NCI-H146 treated with DMSO at 0.1 percent for 48 hours (cell line): Measurements from ENCODE around the gene ABCF1.
"Not testable (repeated sequence)": the region's sequence is repeated elsewhere in the genome, so short reads cannot be mapped to it uniquely, and the experiment has no call there.

Experiments
- DNase-seq: peaks from one replicate; lab custom pipeline; 2025; ENCODE audit not compliant: unreplicated experiment; lab: John Stamatoyannopoulos, UW

The ABCF1 gene

DNA sequence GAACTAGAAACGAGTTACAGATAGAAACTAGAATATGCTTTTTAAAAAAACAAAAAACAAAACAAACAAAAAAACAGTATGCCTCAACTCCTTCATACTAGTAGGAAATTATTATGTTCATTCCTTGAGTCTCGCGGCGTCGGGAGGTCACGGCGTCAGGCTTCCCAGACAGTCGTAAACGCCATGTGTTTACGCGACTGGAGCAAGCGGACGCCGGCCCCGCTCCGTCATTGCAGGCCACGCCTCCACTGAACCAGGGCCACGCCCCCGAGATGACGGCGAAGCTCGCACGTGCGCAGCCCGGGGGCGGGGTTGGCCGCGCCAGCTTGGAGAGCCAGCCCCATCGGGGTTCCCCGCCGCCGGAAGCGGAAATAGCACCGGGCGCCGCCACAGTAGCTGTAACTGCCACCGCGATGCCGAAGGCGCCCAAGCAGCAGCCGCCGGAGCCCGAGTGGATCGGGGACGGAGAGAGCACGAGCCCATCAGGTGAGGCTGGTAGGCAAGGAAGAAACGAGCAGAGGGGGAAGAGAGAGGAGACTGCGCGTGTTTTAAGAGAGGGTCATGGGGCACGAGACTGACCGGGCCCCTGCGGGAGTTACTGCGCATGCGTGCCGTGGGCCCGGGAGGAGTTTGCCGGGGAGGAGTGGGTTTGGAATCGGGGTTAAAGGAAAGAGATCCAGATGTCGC lies at the start of gene ABCF1:
TSS of gene ABCF1 (plus strand) at position 368 of the 687 bp plus-strand sequence. CDS start at position 414, 46 bp downstream.
- peak; percentile 84 for DNase-seq

DNA sequence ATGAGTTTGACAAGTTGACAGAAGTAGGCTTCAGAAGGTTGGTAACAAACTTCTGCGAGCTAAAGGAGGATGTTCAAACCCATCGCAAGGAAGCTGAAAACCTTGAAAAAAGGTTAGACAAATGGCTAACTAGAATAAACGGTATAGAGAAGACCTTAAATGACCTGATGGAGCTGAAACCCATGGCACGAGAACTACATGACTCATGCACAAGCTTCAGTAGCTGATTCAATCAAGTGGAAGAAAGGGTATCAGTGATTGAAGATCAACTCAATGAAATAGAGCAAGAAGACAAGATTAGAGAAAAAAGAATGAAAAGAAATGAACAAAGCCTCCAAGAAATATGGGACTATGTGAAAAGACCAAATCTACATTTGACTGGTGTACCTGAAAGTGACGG lies 49.3 kb upstream of the ABCF1 start:
- not testable (repeated sequence) for DNase-seq

DNA sequence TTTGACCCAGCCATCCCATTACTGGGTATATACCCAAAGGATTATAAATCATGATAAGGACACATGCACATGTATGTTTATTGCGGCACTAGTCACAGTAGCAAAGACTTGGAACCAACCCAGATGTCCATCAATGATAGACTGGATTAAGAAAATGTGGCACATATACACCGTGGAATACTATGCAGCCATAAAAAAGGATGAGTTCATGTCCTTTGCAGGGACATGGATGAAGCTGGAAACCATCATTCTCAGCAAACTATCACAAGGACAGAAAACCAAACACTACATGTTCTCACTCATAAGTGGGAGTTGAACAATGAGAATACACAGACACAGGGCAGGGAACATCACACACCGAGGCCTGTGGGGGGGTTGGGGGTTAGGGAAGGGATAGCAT lies 44.8 kb upstream of the ABCF1 start:
- not testable (repeated sequence) for DNase-seq

DNA sequence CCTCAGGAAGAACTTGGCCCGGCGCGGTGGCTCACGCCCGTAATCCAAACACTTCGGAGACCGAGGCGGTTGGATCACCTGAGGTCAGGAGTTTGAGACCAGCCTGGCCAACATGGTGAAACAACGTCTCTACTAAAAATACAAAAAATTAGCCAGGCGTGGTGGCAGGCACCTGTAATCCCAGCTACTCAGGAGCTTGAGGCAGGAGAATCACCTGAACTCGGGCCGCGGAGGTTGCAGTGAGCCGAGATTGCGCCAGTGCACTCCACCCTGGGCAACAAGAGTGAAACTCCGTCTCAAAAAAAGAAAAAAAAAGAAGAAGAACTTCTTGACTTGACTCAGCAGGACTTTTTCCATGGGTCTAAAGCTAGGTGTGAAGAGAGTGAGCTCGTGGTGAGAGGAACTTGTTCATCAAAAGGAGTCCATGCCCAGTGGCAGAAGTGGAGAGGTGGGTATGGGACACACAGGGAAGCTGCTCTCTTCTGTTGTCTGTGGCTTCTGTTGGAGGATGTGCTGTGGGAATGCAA lies 41.8 kb upstream of the ABCF1 start:
- DNase-seq, result not testable (repeated sequence)

DNA sequence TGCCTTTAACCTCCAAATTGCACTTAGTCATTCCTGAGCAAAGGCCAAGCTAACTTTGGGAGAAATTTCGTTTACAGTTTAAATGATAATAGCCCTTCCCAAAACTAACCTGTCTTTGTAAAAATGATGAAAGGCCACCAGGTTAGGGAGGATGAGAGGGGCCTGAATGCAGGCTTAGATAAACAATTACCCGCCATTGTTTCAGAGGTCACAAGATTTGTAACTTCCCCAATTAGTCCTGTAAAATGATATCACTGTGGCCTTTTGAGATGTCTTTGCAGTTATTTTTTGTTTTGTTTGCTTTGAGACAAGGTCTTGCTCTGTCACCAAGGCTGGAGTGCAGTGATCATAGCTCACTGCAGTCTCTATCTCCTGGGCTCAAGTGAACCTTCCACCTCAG lies 41.2 kb upstream of the ABCF1 start:
- DNase-seq, result no peak

DNA sequence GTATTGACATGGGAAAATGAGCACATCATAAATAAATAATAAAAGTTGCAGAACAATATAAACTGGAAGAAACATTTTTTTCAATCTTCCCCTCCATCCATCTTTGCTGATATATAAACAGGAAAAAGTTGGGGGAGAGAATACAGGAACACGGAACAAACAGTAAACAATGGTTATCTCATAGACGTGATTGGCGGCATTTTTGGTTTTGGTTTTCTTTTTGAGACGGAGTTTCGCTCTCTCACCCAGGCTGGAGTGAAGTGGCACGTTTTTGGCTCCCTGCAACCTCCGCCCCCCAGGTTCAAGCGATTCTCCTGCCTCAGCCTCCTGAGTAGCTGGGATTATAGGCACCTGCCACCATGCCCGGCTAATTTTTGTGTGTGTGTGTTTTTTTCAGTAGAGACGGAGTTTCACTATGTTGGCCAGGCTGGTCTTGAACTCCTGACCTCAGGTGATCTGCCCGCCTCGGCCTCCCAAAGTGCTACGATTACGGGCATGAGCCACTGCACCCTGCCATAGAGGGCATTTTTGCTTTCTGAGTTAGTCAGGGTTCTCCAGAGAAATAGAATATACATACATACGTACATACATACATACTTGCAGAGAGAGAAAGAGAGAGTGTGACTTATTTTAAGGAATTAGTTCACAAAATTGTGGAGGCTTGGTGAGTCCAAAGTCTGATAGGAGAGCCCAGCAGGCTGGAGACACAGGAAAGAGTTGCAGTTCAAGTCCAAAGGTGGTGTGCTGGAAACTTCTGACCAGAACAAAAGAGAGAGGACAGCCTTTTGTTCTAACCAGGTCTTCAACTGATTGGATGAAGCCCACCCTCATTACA lies 37.6 kb upstream of the ABCF1 start:
- DNase-seq, result no peak

DNA sequence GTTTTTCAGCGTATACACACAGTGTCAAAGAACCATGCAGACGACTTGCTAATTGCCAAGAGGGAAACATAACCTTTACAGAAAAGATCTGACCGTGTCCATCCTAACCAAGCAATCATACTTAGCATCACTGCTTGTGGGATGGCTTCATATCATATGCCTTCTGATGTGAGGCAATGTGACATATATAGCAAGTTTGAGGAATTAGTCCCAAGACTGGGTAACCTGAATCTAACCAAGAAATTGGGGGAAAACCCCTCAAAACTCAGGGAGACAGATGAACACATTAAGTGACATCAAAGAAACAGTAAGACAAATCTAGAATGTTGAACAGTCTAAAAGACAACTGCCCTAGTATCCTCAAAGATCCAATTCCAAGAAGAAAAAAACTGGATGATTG lies 33.3 kb upstream of the ABCF1 start:
- DNase-seq, result no peak

DNA sequence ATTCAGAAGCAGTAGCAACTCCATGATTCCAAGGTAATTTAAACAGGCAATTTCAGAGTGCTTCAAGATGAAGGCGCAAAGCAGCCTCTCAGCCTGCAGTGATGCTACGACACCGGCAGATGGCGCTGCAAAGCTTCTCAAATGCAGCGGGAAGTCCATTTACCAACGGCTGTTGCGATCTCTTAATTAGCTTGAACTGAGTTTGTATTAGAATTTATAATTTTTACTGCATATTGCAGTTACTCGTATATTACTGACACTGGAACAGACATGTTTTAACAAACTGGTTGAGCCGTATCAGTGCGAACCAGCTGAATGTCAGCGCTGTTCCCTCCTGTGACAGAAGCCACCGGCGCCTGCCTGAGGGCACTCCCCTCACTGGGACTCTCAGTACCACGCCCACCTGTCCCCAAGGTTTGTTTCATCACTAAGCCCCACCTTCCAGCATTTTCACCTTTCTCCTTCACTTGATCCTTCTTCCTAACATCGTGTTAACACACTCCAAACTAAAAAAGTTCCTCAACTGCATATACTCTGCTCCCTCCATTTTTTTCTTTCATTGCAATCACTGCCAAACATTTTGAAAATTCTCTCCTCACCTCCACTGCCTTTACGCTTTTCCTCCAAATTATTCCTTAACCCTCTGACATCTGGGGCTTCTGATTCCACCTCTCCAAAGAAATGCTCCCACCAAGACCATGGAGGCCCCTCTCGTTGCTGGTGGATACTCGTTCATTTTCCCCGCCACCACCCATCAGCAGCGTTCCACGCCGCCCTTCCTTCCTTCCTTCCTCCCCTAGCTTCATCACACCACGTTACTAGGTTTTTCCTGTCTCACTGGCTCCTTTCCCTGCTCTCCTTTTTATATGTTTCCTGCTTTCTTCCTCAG lies 29.5 kb upstream of the ABCF1 start:
- peak; percentile 76 for DNase-seq

DNA sequence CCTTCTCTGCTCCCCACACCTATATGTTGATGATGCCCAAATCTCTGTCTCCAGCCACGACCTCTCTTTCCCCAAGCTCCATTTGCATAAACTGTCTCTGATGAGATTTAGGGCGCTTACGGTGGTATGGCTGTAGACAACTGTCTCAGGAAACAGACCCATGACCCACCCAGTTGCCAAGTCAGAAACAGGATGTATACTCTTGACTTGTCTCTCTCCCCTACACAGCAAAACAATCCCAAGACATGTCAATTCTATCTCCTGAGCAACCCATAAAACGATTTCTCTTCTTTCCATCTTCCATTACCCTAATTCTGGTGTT lies 28.9 kb upstream of the ABCF1 start:
- no peak for DNase-seq

DNA sequence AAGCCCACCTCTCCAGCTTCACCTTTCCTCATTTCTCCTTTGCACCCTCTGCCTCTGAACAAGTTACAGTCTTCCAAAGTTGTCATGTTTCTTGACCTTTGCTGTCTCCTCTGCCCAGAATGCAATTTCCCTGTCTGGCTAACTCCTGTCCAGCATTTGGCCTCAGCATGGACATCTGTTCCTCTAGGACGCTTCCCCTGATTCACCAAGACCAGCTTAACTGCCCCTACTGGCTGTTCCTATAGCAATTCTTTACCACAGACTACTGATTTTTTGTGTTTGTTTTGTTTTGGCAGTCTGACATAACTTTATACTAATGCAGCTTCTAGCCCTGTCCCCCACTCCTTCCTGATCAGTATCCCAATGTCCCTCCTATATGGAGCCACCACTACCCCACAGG lies 28.3 kb upstream of the ABCF1 start:
- no peak for DNase-seq

DNA sequence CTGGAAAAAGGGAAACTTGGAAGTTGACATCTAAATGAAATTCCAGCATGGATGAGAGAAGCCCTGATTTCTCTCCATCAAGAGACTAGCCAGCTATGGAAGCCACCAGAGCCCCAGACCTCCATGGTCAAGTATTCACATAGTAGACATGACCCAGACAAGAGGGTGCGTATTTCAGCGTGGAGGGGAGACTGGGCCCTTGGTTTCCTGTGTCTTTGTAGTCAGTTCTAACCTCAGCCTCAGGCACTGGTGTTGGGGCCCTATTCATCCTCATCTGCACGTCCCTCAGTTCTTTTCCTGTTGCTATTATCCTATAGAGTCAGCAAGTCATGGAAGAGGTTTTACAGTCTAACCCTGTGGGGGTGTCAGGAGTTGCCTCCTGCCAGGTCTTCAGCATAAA lies 27.4 kb upstream of the ABCF1 start:
- DNase-seq, result no peak

DNA sequence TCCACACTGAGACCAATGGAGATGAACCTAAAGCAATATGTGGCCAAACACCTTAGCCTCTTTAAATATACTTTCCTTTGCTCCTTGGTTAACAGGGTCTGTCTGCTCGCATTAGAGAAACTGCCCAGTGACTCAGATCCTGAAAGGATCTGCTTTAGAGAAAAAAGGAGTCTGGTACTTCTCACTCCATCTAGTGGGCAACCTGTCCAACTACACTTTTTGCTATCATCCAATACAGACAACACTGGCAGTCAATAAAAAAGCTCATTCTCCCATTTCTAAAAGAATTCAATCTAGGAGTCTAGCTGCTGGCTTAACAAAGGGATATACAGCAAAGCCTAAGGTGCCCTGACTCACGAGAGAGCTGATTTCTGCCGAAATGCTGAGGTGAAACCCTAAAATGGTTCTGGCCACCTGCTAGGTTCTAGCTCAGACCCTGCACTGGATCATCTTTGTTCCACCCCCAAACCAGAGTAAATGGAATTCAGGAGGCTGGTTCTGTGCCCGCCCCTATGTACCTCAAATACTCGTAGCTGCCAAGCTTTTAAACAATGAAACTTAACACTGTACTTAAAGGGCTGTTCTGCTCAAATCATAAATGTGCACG lies 26.5 kb upstream of the ABCF1 start:
- peak; percentile 8 for DNase-seq

DNA sequence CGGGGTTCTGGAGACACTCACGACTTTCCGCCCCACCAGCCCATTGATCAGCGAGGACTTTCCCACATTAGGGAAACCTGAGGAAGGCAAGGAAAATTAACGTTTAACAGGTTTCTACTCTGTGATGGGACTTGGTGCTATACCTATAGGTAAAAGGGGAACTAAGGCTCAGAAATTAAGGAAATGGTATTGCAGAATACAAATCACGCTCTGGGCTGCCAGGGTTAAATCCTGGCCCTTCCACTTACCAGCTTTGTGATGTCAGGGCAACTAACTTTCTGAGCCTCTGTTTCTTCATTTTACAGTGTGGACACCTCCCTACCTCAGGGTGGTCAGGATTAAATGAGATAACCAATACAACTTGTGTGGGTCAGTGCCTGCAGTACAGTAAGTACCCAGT lies 23.8 kb upstream of the ABCF1 start:
- no peak for DNase-seq

DNA sequence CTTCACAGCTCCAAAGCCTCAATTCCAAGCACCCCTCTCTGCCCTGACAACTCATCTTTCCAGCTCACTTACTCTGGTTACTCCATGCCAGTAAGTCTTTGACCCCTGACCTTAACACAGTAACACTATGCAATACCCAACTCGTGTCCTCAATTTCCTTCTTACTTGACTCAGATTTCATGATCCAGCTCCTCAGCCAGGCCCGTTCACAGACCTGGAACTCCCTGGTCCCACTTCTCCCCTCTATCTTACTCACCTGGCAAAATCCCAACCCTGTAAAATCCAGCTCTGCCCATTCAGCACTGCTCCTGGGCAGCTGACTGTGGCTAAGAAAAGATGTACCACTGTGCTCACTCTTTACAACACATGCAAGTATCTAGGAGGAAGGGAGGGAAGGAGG lies 22.9 kb upstream of the ABCF1 start:
- DNase-seq, result no peak

DNA sequence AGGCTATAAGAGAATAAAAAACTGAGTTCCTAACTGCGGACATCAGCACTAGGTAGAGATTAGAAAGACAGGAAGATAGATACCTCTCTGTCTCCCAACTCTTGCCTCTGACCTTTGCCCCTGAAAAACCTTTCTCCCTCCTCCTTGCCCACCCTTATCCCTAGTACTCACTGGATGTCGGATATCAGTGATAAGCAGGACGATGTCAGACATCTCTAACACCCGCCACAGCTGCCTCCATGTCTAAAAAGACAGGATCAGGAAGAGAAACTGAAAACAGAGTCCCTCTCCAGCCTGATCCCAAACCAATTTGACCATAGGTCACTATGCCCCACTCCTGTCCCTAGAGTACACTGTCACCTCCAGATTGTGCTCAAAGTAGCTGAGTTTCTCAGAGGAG lies 16.8 kb upstream of the ABCF1 start:
- no peak for DNase-seq

DNA sequence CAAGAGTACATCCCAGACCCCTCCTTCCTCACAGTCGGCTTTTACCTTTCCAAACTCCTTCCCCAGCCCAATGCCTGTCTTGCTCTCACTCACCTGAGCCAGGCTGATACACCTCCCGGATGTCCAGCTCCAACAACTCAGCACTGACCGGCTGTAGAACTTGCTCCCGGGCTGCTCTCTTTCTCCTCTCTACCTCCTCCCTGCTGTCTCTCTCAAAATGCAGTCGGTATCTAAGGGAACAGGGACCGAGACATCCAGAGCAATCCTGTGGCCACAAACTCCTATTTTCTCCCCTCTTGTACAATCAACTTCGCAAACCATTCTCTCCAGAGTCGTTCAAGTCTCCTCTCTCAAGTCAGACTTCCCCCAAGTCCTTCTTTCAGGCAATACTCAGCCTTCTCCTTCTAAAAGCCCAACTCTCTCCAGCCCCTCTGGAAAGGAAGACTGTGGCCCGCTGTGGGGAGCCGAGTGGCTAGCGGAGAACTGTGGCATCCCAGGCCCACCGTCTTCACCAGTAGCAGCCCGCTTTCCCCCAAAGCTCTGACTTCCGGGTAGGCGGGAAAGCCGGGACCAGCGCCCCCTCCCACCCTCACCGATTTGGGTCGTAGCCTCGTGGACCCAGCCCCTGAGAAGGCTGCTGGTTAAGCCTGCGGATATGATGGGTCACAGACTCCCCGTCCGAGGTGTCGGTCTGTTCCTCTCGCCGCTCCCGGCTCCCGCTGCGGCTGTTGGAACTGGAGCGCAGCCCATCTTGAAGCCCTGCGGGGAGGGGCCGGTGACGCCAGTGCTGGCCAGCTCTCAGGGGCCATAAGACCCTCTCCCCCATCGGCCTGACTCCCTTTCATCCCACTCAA lies 16.1 kb upstream of the ABCF1 start:
- DNase-seq, result no peak

DNA sequence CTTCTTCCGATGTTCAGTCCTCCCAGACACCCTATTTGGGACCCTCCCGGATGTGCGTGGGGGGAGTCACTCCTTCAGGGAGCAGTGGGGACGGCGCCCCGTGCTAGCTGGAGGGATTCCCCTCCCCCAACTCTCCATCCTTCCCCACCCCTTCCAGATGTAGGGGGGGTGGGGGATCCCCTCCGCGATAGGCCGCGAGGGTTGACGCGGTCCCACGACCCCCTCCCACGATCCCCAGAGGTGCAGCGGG lies 15.5 kb upstream of the ABCF1 start:
- DNase-seq, result no peak

DNA sequence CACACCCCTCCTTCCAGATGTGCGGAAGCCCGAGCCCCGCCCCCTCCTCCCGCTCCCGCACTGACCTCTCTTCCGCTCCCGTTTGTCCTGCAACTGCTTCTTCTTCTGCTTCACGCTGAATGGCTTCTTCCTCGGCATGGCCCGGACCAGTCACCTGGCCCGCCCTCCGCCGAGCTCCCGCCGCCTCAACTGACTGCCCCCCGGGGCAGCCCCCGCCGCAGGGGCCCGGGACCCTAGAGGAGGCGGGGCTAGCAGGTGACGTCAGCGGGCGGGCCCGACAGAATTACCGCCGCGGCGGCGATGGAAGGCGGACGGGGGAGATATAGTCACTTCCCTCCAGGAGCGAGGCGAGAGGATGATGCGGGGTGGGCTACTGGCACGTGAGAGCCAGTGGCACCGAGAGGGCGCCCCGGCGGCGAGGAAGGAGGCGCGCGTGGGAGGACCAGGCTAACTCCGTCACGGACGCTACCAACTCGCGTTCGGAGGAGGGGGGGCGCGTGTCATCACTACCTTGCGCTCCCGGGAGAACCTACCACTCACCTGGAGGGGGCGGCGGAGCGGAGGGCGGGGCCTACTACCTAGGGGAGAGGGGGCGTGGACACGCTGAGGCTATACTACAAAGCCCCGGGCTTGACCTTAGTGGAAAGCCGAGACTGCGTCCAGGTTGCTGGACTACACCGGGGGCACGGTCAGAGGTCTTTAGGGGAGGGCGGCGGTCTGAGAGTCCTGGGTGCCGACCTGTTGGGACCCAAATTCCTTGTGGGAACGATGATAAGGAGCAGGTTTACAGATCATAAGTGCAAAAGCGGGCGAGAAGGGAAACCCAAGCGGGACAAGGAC lies 15.0 kb upstream of the ABCF1 start, which contains the start of gene GNL1:
TSS of gene GNL1 (minus strand) at position 424 of the 840 bp plus-strand sequence. CDS start at position 138, 286 bp downstream.
- DNase-seq, result peak; percentile 86

DNA sequence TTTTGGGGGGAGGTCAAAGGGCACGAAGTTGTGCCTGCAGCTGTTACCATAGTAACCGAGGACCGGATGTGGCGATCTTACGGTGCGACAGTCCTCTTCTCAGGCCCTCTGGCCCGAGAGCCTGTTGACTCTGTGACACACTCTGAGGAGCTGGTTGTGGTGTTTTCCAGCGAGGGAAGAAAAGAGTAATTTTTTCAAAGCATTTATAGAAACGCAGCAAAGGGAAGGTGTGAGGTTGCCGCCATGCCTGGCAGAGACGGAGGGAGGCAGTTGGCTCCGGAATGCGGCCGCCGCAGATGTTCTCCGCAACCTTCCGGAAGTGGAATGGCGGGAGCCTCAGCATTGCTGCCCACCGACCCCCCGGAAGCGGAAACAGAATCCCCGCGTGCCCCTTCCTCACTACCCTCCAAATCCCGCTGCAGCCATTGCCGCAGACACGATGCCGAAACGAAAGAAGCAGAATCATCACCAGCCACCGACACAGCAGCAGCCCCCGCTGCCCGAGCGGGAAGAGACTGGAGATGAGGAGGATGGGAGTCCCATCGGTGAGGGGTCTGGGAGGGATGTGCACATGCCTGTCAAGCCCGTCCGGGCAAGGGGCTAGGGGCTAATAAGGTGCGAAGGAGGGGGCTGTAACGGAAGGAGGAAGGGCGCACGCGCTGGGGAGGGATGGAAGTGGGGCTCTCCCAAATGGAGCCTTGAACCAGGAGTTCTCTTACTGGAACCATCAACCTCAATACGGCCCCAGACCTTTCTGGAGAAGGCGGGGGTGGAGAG lies 14.1 kb upstream of the ABCF1 start, which contains the start of gene PRR3:
TSS of gene PRR3 (plus strand) at position 390 of the 777 bp plus-strand sequence. CDS start at position 440, 50 bp downstream.
- peak; percentile 90 for DNase-seq
